GM18505 (cell line): Measurements from ENCODE around the gene UPP2.

Source experiments
- ATAC-seq: cut with Tn5 transposase; IDR thresholded peaks from one replicate; pipeline ENCODE4 v1.9.1; 2021; ENCODE audit not compliant: unreplicated experiment
- POLR2A ChIP-seq: IDR thresholded peaks from 4 replicates; pipeline ENCODE4 v1.6.1; 2011; ENCODE audit warnings: borderline replicate concordance; ENCODE audit not compliant: insufficient read depth, insufficient read length; ENCODE audit errors: extremely low read depth

UPP2 gene

GRCh38 chr2:158116936-158117335 is 15.3 kb downstream of the UPP2 start:
- no peak for ATAC-seq
- no peak for TF ChIP-seq POLR2A

DNA sequence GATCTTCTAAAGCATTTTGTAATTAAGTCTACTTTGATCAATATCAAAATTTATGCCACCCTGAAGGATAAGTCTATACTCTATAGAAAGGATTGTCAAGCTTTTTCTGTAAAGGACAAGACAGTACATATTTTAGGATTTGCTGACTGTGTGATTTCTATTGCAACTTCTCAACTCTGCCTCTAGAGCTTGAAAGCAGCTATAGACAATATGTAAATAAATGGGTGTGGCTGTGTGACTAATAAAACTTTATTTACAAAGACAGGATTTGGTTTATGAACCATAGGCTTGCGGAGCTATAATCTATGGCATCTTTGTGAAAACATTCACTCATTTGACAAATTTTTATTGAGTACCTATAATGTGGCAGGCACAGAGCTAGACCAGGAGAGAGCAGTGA is 18.4 kb downstream of the UPP2 start:
- ATAC-seq = no peak

GRCh38 chr2:158120664-158121641 is 19.3 kb downstream of the UPP2 start:
- no peak for TF ChIP-seq POLR2A
- ATAC-seq = no peak

More for the DNA sequence above, 18.4 kb downstream of the UPP2 start:
- no peak for TF ChIP-seq POLR2A

DNA sequence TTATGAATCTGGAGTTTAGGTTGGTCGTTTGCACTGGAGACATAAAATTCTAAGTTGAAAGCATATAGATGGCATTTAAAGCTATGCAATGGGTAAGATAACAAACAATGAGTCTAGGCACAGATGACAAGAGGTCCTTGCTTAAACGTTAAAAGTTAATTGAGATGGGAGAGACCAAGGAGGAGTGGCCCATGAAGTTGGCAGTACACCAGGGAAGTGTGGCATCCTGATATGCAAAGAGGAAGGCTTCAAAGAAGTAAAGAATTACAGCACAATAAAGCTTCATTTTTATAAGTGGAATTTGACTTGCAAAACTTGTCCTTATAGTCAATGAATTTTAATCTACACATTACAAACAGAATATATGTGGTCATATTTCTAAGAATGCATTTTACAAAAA is 23.2 kb downstream of the UPP2 start:
- no peak for ATAC-seq
- TF ChIP-seq POLR2A = no peak

- TF ChIP-seq POLR2A = no peak
- ATAC-seq = no peak
These were observed 24.3 kb downstream of the UPP2 start for GRCh38 chr2:158125756-158126498.

GRCh38 chr2:158127380-158127804 is 25.7 kb downstream of the UPP2 start:
- no peak for ATAC-seq

GRCh38 chr2:158128168-158128973 is 26.7 kb downstream of the UPP2 start:
- ATAC-seq = no peak
- TF ChIP-seq POLR2A = no peak

More at GRCh38 chr2:158127380-158127804, 25.7 kb downstream of the UPP2 start:
- TF ChIP-seq POLR2A = no peak

DNA sequence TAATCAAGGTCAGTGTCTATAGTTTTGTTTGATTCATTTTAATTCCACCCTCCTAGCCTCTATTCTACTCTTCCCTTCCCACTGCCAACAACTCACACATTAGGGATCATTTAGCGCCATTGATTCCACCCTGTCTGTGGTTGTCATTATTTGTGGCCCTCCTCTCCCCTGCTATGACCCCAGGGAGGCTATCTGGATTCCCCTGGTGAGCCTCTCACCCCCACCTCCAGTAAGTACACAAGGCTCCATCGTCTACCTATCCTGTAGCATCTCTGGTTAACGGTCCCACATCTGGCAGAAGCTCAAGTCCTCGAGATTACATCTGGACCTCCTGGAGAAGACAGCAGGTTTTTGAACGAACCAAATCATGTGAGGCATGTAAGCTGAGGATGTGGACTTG is 27.4 kb downstream of the UPP2 start:
- ATAC-seq = no peak
- TF ChIP-seq POLR2A = no peak

- TF ChIP-seq POLR2A = no peak
- no peak for ATAC-seq
These were observed 29.3 kb downstream of the UPP2 start for GRCh38 chr2:158130832-158131473.

DNA sequence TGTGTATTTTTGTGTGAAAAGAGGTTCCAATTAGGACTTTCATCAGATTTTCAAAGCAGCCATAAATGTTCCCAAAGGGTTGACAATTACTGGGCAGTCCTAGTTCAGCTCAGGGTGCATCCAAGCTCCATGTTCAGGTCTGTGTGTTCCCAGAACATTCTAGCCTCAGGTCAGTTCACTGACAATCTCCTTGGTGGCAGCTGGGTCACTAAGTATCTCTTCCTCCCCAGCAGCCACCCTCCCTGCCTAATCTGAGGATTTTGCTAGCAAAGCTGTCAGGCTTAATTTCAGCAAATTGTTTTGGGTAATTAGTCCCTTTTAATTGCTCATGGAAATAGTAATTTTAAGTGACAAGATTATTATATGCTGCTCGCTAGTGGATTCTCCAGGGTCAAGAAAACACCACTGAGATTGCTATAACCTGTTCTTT is 29.8 kb downstream of the UPP2 start:
- TF ChIP-seq POLR2A = no peak
- ATAC-seq = no peak

DNA sequence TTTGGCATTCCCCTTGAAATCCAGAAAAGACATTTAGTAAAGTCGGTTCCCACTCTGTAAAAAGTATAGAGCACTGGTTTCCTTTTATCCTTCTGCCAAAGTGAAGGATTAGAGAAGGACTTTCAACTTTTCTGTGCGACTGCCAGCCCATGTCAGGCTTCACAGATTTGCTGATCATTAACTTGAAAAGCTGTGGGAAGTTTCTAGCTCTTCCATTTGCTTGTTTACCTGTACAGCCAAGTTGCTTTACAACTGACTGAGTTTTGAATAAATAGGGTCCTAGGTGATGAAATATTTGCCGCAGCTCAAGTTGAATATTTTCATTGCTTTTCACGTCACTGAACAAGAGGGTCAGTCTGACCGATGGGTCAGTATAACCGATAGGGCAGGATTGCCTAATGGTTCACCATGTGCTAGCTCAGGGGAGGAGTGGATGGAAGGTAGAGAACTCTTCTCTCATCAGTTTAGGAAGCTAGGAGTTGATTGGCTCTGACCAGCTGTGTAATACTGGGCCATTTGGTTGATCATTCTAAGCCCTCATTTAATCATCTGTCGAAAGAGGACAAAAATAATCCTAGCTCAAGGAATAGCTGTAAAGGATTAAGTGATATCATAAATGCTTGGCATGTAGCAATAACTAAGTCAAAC is 30.4 kb downstream of the UPP2 start:
- no peak for TF ChIP-seq POLR2A
- ATAC-seq = no peak

DNA sequence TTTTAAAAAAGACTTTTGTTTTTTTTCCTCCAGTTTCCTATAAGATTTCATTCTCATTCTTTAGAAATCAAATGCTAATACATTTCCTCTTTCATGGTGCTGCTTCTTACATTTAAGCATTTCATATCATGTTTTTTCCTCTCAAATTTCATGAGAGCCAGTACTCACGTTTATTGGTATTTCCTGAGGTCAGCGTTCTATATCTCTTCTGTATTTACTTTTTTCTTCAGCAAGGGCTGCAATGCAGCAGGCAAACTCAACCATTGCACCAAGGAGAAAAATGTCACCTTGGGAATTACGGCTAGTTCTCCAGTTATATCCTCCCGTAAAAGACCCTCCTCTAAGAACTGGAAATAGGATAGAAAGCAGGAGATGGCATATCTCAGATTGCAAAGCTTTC is 32.4 kb downstream of the UPP2 start:
- no peak for TF ChIP-seq POLR2A
- no peak for ATAC-seq
